Heart right ventricle (tissue), 16 donors: ENCODE results near the gene SYTL3. TPM values are rescaled to one million over a fixed set of nuclear protein-coding genes. Genes with fewer than 3 reads are reported as not detected.

Experiments
- ATAC-seq, 8 donors: fragments of 200-7000 bp; cut with Tn5 transposase; one replicate each; pipeline ENCODE4 v1.9.1; 2020; ENCODE audit warnings: mild to moderate bottlenecking in 8 of 8, moderate library complexity in 8 of 8, moderate number of reproducible peaks in 1 of 8
- DNase-seq, 2 donors: peaks; one replicate each; pipeline ENCODE4 v3.0.0-alpha.2; 2020
- H3K27ac ChIP-seq, 10 donors: fragments of 200-600 bp; sonication (generic) in 2 of 10; one replicate each; pipeline versions ENCODE4 v1.5.0 to v1.8.0; 2020 to 2022; ENCODE audit warnings: mild to moderate bottlenecking in 3 of 10
- H3K27me3 ChIP-seq, 7 donors: fragments of 200-600 bp; one replicate each; pipeline ENCODE4 v1.8.0; 2021 to 2022; ENCODE audit warnings: mild to moderate bottlenecking in 2 of 7
- H3K36me3 ChIP-seq, 9 donors: fragments of 200-600 bp; sonication (generic) in 1 of 9; one replicate each; pipeline versions ENCODE4 v1.5.0 to v1.8.0; 2020 to 2022; ENCODE audit warnings: mild to moderate bottlenecking in 2 of 9
- H3K4me1 ChIP-seq, 9 donors: fragments of 200-600 bp; sonication (generic) in 1 of 9; one replicate each; pipeline versions ENCODE4 v1.5.0 to v1.8.0; 2020 to 2022; ENCODE audit warnings: mild to moderate bottlenecking in 4 of 9
- H3K4me3 ChIP-seq, 10 donors: fragments of 200-600 bp; sonication (generic) in 2 of 10; one replicate each; pipeline versions ENCODE4 v1.5.0 to v1.8.0; 2020 to 2022; ENCODE audit warnings: mild to moderate bottlenecking in 7 of 10, moderate library complexity in 2 of 10
- H3K9me3 ChIP-seq, 11 donors: fragments of 200-600 bp in 10 of 11; sonication (generic) in 2 of 11; one replicate each; pipeline versions ENCODE4 v1.5.0 to v1.8.0; 2013 to 2022; ENCODE audit warnings: mild to moderate bottlenecking in 2 of 11, control low read depth in 1 of 11, moderate library complexity in 1 of 11
- WGBS, 2 donors: extraction: QIAGEN DNeasy Blood & Tissue Kit; methylation state at CpG; one replicate each; pipeline ENCODE4 v1.1.7; 2013; ENCODE audit warnings: inconsistent platforms in 1 of 2; 5-methylcytosine and 5-hydroxymethylcytosine counted together
- intact Hi-C, 10 donors: fragments of 100-400 bp; cut with DNase I; formaldehyde crosslinking; loops; one replicate each; pipeline versions ENCODE4 v1.11.1 to v1.14.2; 2022
- polyA plus RNA-seq, 2 donors: library from polyadenylated mRNA; stranded (reverse); fragments of 200-250 nt; gene quantifications; one replicate each; pipeline ENCODE4 v1.2.3, GENCODE V29; 2013
- total RNA-seq, 10 donors: library from RNA; stranded (reverse); fragmentation: NEBNext Ultra II Directional in 3 of 10; extraction: Animal tissue kit (Norgen Biotek cat#: 25700) in 3 of 10; gene quantifications; one replicate each; pipeline versions ENCODE4 v1.2.1 to v1.2.4, GENCODE V29; 2021 to 2023
- TF ChIP-seq, protein P1 (sequence below), 9 donors: fragments of 200-600 bp; sonication (generic) in 2 of 9; IDR thresholded peaks; one replicate each; pipeline versions ENCODE4 v1.5.0 to v1.8.0; 2021 to 2022; ENCODE audit warnings: antibody characterized with exemption in 9 of 9, mild to moderate bottlenecking in 5 of 9, moderate library complexity in 1 of 9
- donor health status: Arrhythmogenic right ventricular cardiomyopathy.
- donor health status: ischemic (EF 13 %, LVEDD 7.1; RV severe dilation, severe dysfunction).
- donor health status: healthy with polysubstance abuse.
- donor health status: DM: no; HTN: yes; CAD: no.
- donor health status: DM: no; HTN: no; CAD: no.
- donor health status: ischemic (EF 25% LVEDD 6.9; RV normal size, moderate dysfunction).
- donor health status: ischemic (EF 25% LVEDD 5.7; RV mildly dilated, moderate dysfunction).
- donor health status: healthy.
- donor health status: DM: yes; HTN: yes; CAD: no.
- donor health status: Ischemic cardiomyopathy.
- donor health status: ischemic (EF 35%, LVEDD 5.7; RV mildly dilated, moderate dysfunction).
- donor health status: nonischemic (EF 11% LVEDD 7.7; RV severe dilation, severe dysfunction).
- donor health status: DM: yes; HTN: yes; CAD: no.
- donor health status: PGD.
- donor health status: ischemic (EF 29% LVEDD 5.4; RV normal size, mild dysfunction).
- donor health status: nonischemic (EF 23%, LVEDD 6.1; RV moderate dilation, normal function).

Gene SYTL3
- total and polyA plus RNA-seq, 12 donors = 3.6 to 11.9 (median 8.1) TPM

DNA sequence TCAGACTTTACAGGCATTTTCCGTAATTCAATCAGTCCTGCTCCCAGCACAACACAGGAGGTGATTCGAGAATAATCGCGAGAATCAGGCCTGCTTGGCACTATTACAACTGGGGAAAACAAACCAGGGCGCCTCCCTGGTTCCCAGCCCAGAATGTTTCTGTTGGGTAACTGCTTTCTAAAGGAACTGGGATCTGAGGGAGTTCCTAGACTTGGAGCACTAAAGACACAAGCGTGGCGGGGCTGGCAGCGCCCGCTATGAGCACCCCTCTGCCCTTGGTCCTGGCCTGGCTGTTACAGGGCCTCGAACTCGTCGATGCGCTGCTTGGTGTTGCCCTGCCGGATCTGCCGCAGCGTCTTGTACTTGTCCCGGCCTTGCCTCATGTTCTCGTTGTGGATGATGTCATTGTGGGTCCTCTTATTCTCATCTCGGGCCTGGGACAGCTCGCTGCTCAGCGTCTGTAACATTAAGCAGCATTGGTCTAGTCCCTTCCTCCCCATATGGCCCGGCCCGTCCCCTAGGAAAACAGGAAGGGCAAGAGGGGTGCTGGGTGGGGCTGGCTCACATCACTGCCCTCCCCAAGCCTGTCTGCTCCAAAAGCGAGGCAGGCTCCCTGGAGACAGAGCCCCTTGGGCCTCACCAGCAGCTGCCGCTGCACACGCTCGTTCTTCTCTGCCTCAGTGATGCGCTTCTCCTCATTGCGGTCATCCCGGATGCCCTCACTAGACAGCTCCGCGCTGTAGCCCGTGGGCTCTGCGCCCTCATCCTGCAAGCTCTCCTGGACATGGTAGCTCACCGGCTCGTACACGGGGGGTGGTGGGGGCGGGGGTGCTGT is 117.0 kb downstream of the SYTL3 start:
- Histone ChIP-seq H3K4me1 (peaks cover 12 to 57% (median 40%) of the 10 kb centered on the region in 9 donors), H3K27me3 (no peaks in the 10 kb centered on the region), H3K27ac (peak overlapping the region in 2 of 10 donors; percentile 6 to 15), H3K36me3 (peaks cover 0 to 98% (median 62%) of the 10 kb centered on the region in 9 donors), H3K4me3 (no peak overlapping the region), H3K9me3 (no peaks in the 10 kb centered on the region)
- intact Hi-C loops = no loop called here
- 88 to 89% methylated on average over 38 of the region's 38 CpGs for WGBS, 2 donors
- ATAC-seq (no peak), DNase-seq (no peak)
- TF ChIP-seq, protein P1, sequence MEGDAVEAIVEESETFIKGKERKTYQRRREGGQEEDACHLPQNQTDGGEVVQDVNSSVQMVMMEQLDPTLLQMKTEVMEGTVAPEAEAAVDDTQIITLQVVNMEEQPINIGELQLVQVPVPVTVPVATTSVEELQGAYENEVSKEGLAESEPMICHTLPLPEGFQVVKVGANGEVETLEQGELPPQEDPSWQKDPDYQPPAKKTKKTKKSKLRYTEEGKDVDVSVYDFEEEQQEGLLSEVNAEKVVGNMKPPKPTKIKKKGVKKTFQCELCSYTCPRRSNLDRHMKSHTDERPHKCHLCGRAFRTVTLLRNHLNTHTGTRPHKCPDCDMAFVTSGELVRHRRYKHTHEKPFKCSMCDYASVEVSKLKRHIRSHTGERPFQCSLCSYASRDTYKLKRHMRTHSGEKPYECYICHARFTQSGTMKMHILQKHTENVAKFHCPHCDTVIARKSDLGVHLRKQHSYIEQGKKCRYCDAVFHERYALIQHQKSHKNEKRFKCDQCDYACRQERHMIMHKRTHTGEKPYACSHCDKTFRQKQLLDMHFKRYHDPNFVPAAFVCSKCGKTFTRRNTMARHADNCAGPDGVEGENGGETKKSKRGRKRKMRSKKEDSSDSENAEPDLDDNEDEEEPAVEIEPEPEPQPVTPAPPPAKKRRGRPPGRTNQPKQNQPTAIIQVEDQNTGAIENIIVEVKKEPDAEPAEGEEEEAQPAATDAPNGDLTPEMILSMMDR (IDR thresholded peaks at IDR 0.05) = no peak

DNA sequence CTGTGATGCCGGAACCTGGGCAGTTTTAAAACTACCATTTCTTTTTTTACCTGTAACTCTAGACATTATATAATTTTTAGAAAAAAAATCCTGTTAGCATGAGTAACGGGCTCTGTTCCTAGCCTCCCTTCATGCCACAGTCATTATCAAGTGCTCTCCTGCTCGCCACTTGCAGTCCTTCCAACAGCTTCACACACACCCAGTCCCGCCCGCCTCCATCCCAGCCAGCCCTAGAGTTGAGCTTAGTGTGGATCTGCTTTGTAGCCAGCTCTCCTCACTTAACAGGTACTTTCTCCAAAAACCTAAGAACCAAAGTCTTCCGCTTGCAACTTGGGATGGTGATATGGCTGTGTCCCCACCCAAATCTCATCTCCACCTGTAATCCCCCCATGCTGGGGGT is 117.9 kb downstream of the SYTL3 start:
- Histone ChIP-seq H3K36me3 (peaks cover 0 to 98% (median 69%) of the 10 kb centered on the region in 9 donors), H3K27ac (peak overlapping the region in 3 of 10 donors; percentile 6 to 15 (median 10)), H3K4me1 (peaks cover 12 to 61% (median 44%) of the 10 kb centered on the region in 9 donors), H3K9me3 (no peaks in the 10 kb centered on the region), H3K4me3 (no peak overlapping the region), H3K27me3 (no peaks in the 10 kb centered on the region)
- WGBS, 2 donors = 67 to 75% methylated on average over 6 of the region's 6 CpGs
- intact Hi-C loops = no loop called here
- TF ChIP-seq, protein P1 (IDR thresholded peaks at IDR 0.05) = no peak
- no peak for DNase-seq
- ATAC-seq = peak in 1 of 8 donors; percentile 40

DNA sequence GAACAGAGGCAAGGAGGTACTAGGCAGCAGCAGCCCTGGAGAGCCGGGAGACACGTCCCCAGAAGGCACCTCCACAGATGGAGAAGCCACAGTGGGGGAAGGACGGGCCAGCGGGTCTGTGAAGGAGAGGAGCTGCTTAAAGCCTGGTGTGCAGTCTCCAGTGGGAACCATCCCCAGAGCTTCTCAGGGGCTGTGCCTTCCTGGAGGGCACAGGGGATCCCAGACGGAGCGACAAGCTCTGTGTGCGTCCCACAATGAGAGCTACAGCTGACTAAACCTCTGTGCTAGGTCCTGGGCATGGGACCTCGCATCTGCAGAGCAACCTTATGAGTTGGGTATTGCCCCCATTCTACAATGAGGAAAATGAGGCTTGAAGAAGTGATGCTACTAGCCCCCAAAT is 118.6 kb downstream of the SYTL3 start:
- Histone ChIP-seq H3K4me3 (no peak overlapping the region), H3K9me3 (no peaks in the 10 kb centered on the region), H3K27me3 (no peaks in the 10 kb centered on the region), H3K4me1 (peaks cover 12 to 61% (median 44%) of the 10 kb centered on the region in 9 donors), H3K27ac (peak overlapping the region in 4 of 10 donors; percentile 30 to 72 (median 64)), H3K36me3 (peaks cover 0 to 99% (median 73%) of the 10 kb centered on the region in 9 donors)
- ATAC-seq = no peak
- intact Hi-C loops = no loop called here
- TF ChIP-seq, protein P1 (IDR thresholded peaks at IDR 0.05) = no peak
- DNase-seq = no peak
- 86% methylated on average over 8 of the region's 8 CpGs for WGBS, 2 donors

DNA sequence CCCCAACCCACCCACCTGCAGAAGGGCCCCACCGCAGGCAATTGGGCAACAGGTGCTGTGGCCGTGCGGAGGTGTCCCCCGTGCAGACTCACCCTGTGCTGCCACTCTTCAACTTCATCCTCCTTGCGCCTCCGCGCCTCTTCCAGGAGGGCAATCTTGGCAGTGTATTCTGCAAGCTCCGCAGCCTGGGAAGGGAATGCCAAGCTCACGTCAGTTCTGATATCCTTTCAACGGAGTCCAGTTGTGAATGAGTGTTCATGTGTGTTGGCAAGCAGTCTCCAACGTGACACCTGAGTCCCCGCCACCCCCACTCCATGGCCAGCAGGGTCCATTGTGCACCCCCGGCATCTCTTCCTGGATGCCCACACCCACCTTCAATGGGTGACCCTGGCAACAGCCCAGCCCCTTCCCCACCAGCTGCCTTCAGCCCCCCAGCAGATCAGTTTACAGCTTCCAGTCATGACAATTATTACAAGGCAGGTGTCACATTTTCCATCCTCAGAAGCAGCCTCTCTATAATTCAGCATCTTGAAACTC is 119.4 kb downstream of the SYTL3 start:
- peak overlapping the region; percentile 45 to 77 (median 65) for H3K27ac ChIP-seq
- no peak overlapping the region for H3K4me3 ChIP-seq
- WGBS, 2 donors = 56 to 76% methylated on average over 13 of the region's 13 CpGs
- ATAC-seq (peak; percentile 13 to 70 (median 63)), DNase-seq (peak in 1 of 2 donors; percentile 58)
- TF ChIP-seq, protein P1 (IDR thresholded peaks at IDR 0.05) = no peak
- peaks cover 0 to 100% (median 77%) of the 10 kb centered on the region in 9 donors for H3K36me3 ChIP-seq
- intact Hi-C loops = no loop called here
- H3K4me1 ChIP-seq = peaks cover 12 to 56% (median 44%) of the 10 kb centered on the region in 9 donors
- H3K27me3 ChIP-seq = no peaks in the 10 kb centered on the region
- H3K9me3 ChIP-seq = no peaks in the 10 kb centered on the region
